Endothelial cell of umbilical vein (primary cell): ENCODE measurements around the gene TNRC6A.

Experiments
- CTCF ChIP-seq, 2 donors: IDR thresholded peaks; 1 replicate in 1 of 2; 2 replicates in 1 of 2; pipeline ENCODE4 v1.5.1; 2011; ENCODE audit warnings: low read length in 2 of 2, mild to moderate bottlenecking in 2 of 2, moderate library complexity in 2 of 2, control low read depth in 1 of 2, inconsistent platforms in 1 of 2, low read depth in 1 of 2; ENCODE audit not compliant: insufficient read depth in 1 of 2; ENCODE audit errors: extremely low read depth in 1 of 2
- EZH2 ChIP-seq: IDR thresholded peaks from 2 replicates; pipeline ENCODE4 v1.6.1; 2012; ENCODE audit warnings: borderline replicate concordance, low read depth, mild to moderate bottlenecking, moderate library complexity, low read length, inconsistent platforms; ENCODE audit not compliant: severe bottlenecking
- FOS ChIP-seq: IDR thresholded peaks from 2 replicates; pipeline ENCODE4 v1.6.1; 2011; ENCODE audit warnings: mild to moderate bottlenecking, low read length, moderate library complexity, borderline replicate concordance; ENCODE audit not compliant: insufficient read depth
- JUN ChIP-seq: IDR thresholded peaks from 2 replicates; pipeline ENCODE4 v1.6.1; 2011; ENCODE audit warnings: borderline replicate concordance, low read depth; ENCODE audit not compliant: insufficient read length, insufficient read depth
- MAX ChIP-seq: IDR thresholded peaks from 2 replicates; pipeline ENCODE4 v1.6.1; 2011; ENCODE audit not compliant: insufficient read depth, insufficient read length
- POLR2A ChIP-seq: IDR thresholded peaks from 2 replicates; pipeline ENCODE4 v1.6.1; 2012; ENCODE audit warnings: low read depth, mild to moderate bottlenecking, control low read depth, low read length
- POLR2AphosphoS5 ChIP-seq: IDR thresholded peaks from 2 replicates; pipeline ENCODE4 v1.6.1; 2012; ENCODE audit warnings: low read depth, mild to moderate bottlenecking, control low read depth, low read length, moderate library complexity; ENCODE audit not compliant: insufficient read depth

- TF ChIP-seq CTCF (IDR thresholded peaks at IDR 0.05; ENCODE audit: extremely low read depth in 1 of 2, insufficient read depth in 1 of 2, low read depth in 1 of 2, low read length in 2 of 2): peak; percentile 21 to 24
- TF ChIP-seq POLR2AphosphoS5: no peak
- no peak for TF ChIP-seq EZH2
- TF ChIP-seq POLR2A: no peak
- no peak for TF ChIP-seq MAX
- TF ChIP-seq JUN: no peak
- no peak for TF ChIP-seq FOS
Measured at GRCh38 chr16:24800586-24800985, 71.1 kb downstream of the TNRC6A start.
